ENCODE measurements around the gene BPIFB2.
A peak's percentile ranks its signal among the peaks of the same experiment; 100 is the strongest.

Gene BPIFB2

DNA sequence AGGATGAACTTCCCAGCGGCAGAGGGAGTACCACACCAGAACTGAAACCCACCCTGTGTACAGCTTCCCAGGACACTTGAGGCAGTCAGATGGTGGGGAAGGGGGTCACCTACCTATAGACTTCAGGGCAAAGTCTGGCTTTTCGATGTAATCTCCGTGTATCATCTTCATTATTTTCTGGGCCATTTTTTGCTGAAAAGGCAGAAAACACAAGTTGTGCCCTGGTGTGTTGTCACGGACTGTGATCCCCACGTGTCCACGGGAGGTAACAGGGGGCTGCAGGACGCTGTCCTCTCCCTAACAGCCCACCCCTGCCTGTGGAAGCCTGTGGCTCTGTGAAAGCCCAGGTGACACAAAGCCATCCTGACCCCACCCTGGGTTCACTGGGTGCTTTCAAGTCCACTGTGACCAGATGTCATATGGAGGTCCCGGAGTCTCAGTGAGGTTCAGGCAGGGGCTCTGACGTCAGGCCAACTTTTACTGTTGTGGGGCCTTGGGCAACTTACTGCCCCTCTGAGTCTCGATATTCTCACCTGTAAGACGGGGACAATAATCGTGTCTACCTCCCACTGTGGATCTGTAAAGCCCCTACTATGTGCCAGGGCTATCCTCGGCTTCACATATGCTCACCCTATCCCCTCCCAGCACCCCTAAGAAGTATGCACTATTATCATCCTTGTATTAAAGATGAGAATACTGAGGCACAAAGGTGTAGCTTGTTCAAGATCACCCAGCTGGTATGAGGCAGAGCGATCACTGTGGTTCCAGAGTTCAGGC is 17.8 kb upstream of the BPIFB2 start:
- Mint-ChIP-seq H3K9me3 (peaks cover 4% of the 10 kb centered on the region), H3K4me3 (no peak overlapping the region), H3K27ac (peak overlapping the region; percentile 8), H3K36me3 (peaks cover 2% of the 10 kb centered on the region), H3K27me3 (no peaks in the 10 kb centered on the region), H3K4me1 (peaks cover 46% of the 10 kb centered on the region)

DNA sequence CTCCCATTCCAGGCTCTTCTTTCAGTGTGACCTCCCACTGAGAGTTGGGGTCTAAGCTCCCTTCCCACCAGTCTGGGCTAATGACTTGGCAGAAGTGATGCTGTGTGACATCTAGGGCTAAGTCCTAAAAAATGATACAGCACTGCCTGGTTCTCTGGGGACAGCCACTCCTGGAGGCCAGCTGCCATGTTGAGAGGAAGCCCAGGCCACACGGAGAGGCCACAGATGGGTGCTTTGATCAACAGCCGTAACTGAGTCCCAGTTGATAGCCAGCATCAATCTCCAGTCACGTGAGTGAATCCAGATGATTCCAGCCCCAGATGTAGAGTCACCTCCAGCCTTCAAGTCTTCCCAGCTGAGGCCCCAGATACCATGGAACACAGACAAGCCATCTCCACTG is 17.1 kb upstream of the BPIFB2 start:
- Mint-ChIP-seq H3K27me3 (no peaks in the 10 kb centered on the region), H3K4me3 (no peak overlapping the region), H3K9me3 (peaks cover 11% of the 10 kb centered on the region), H3K4me1 (peaks cover 50% of the 10 kb centered on the region), H3K27ac (no peak overlapping the region), H3K36me3 (peaks cover 7% of the 10 kb centered on the region)

DNA sequence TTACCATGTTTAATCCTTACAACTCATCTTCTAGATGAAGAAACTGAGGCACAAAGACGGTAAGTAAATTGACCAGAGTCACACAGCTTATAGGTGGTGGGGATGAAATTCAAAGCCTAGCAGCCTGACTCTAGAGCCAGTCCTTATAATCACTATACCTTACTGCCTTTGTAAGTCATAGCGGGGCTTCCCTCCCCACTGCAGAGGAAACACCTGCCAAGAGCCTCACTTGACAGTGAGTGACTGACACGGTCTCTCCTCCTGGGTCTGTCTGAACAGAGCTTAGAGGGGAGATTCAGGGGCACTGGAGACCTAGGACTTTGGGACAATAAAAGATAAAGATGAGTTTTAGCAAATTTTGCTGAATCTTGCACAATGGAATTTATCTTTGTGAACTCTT is 16.1 kb upstream of the BPIFB2 start:
- H3K27ac Mint-ChIP-seq = peak overlapping the region; percentile 17
- peaks cover 7% of the 10 kb centered on the region for H3K36me3 Mint-ChIP-seq
- H3K4me1 Mint-ChIP-seq = peaks cover 45% of the 10 kb centered on the region
- no peaks in the 10 kb centered on the region for H3K27me3 Mint-ChIP-seq
- peaks cover 11% of the 10 kb centered on the region for H3K9me3 Mint-ChIP-seq
- no peak overlapping the region for H3K4me3 Mint-ChIP-seq

DNA sequence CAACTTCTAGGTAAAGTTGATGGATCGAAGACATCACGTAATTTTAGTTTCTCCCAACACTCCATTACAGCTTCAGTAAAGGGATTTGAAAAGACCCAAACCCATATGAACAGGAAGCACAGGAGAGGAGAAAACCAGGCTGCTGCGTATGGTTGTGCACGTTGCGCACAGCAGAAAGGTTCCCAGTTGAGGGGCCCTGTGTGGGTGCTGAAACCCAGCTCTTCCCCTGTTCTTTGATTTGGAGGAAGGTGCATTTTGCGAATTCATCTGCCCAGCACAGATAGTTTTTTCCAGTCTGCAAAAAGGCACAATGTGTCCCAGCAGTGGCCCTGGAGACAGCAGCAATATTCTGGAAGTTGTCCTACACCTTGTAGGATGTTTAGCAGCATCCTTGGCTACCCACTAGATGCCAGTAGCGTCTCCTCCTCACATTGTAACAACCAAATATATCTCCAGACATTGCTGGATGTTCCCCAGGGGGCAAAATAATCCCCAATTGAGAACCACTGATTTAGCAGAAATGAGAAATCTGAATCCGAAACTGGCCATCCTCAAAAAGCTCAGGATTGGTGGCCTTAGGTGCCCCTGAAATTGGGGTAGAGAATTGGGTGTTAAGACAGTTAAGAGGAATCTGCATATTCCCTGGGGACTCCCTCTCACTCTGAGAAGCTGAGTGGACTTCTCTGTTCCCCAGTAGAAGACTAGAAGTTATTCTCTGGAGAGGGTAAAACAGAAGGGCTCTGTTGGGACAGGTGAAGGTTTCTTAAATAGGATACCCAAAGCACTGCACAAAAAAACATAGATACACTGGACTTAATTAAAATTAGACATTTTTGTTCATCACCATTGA is 15.5 kb upstream of the BPIFB2 start:
- peak overlapping the region; percentile 17 for H3K27ac Mint-ChIP-seq
- H3K4me3 Mint-ChIP-seq = no peak overlapping the region
- peaks cover 48% of the 10 kb centered on the region for H3K4me1 Mint-ChIP-seq
- peaks cover 7% of the 10 kb centered on the region for H3K36me3 Mint-ChIP-seq
- peaks cover 11% of the 10 kb centered on the region for H3K9me3 Mint-ChIP-seq
- no peaks in the 10 kb centered on the region for H3K27me3 Mint-ChIP-seq

DNA sequence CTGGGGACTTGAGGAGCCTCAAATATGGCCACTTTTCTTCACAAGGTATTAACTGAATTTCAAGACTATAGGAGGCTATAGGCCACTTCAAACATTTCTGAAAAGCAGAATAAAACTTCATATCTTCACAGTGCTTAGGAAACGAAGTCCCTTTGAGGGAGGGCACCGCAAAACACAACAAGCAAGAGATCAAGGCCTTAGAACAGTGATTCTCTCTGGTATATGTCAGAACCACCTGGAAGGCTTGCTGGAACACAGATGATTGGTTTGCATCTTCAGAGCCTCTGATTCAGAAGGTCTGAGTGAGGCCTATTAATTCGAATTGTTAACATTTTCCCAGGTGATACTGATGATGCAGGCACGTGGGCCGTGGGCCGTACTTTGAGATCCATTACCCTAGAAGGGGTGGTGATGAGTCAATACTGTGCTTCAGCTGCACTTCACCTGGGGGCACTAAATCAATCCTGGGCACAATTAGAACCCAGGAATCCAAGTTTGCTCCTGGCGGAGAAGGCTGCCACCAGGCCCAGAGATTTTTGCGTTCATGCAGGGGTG is 13.9 kb upstream of the BPIFB2 start:
- H3K36me3 Mint-ChIP-seq = peaks cover 7% of the 10 kb centered on the region
- peaks cover 11% of the 10 kb centered on the region for H3K9me3 Mint-ChIP-seq
- H3K27me3 Mint-ChIP-seq = no peaks in the 10 kb centered on the region
- peak overlapping the region; percentile 70 for H3K27ac Mint-ChIP-seq
- H3K4me3 Mint-ChIP-seq = no peak overlapping the region
- peaks cover 55% of the 10 kb centered on the region for H3K4me1 Mint-ChIP-seq

DNA sequence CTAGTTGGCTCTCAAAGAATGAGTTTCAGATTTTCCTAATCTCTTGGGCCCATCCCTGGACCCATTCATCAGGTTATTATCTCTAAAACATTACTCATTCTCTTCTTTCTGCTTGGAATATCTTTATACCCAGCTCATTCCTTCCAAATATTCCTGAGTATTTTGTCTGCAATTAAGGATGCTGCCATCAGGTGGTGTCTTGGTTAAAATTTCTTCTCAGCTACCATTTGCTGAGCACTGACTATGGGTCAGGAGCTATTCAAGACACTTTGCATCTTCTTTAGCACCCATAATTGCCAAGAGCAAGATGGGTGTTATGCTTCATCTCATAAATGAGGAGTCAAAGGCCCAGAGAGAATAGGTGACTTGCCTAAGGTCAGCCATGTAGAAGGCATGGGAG is 11.7 kb upstream of the BPIFB2 start:
- Mint-ChIP-seq H3K4me3 (no peak overlapping the region), H3K9me3 (peaks cover 11% of the 10 kb centered on the region), H3K27ac (no peak overlapping the region), H3K4me1 (peaks cover 56% of the 10 kb centered on the region), H3K36me3 (peaks cover 7% of the 10 kb centered on the region), H3K27me3 (no peaks in the 10 kb centered on the region)

DNA sequence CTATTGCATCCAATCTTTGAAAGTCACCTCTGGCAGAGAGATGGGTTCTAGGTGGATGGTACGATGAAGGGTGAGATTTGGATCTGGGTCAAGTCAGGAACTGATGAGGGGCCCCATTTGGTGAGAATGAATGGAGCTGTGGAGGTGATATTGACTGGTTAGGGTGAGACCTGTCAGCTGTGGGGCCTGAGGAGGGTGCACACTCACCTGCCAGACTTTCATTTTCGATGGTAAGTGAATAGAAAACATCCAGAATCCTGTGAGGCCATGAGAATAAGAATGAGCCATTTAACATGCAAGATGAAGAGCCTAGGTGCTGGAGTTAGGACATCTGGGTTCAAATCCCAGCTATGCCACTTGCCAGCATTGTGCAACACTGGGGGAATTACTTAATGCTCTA is 10.1 kb upstream of the BPIFB2 start:
- H3K27me3 Mint-ChIP-seq = no peaks in the 10 kb centered on the region
- H3K4me3 Mint-ChIP-seq = no peak overlapping the region
- H3K36me3 Mint-ChIP-seq = peaks cover 7% of the 10 kb centered on the region
- peaks cover 11% of the 10 kb centered on the region for H3K9me3 Mint-ChIP-seq
- no peak overlapping the region for H3K27ac Mint-ChIP-seq
- peaks cover 52% of the 10 kb centered on the region for H3K4me1 Mint-ChIP-seq

DNA sequence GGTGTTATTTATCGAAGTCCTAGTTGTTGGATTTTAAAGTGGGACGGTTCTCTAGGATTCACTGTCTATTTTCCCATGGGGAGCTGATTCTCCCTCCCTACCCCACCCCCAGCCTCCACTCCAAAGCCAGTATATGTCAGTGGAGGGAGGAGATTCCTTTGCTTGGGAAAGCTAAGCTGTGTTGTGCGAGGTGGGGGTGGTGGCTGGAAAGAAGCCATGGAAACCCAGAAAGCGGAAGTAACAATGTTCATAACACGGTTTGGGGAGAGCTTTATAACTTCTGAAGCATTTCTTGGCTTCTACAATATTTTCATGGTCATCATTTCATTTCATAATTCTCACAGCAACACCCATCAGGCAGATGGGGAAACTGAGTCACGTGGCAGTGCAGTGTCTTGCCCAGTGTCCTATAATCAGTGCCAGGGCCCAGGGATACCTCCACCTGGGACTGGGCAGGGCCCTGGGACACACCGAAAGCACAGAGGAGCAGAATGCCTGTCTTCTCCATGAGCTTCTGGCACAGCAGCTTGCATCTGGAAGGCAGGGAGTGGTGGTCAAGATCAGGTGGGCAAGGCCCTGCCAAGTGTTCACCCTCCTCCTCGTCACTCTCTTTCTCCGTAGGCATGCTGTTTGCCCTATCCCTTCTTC is 7.8 kb upstream of the BPIFB2 start:
- no peak overlapping the region for H3K27ac Mint-ChIP-seq

DNA sequence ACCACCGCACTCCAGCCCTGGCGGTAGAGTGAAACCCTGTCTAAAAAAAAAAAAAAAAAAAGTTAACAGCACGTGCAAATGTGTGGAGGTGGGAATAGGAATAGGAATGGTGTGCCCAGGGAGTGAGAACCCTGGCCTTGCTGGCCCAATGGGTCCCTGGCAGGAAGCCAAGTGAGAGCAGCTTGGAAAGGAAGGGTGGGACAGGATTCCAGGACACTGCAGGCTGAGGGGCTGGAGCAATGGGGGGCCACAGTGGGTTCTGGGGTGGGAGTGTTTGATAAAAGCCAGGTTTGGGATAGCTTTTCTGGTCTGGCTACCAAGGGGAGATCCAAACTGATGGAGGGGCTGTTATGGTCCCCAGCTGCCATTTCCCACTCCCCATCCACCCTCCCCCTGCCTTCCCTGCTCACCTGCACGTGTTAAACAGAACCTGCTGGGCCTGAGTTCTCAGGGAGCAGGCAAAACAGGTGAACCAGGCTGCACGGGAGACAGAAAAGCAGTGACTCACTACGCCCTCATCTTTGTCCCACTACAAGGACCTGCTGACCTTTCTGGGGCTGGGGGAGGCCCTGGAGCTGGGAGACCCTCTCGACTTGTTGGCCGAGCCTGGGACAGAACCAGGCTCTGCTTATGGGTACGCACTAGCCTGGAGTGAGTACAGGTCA is 6.6 kb upstream of the BPIFB2 start:
- Mint-ChIP-seq H3K4me3 (no peak overlapping the region), H3K36me3 (no peaks in the 10 kb centered on the region), H3K9me3 (peaks cover 6% of the 10 kb centered on the region), H3K27ac (no peak overlapping the region), H3K27me3 (no peaks in the 10 kb centered on the region), H3K4me1 (peaks cover 44% of the 10 kb centered on the region)

More for the DNA sequence above, 7.8 kb upstream of the BPIFB2 start:
- H3K4me3 Mint-ChIP-seq = no peak overlapping the region
- H3K9me3 Mint-ChIP-seq = peaks cover 6% of the 10 kb centered on the region
- H3K36me3 Mint-ChIP-seq = peaks cover 4% of the 10 kb centered on the region
- peaks cover 42% of the 10 kb centered on the region for H3K4me1 Mint-ChIP-seq
- no peaks in the 10 kb centered on the region for H3K27me3 Mint-ChIP-seq

DNA sequence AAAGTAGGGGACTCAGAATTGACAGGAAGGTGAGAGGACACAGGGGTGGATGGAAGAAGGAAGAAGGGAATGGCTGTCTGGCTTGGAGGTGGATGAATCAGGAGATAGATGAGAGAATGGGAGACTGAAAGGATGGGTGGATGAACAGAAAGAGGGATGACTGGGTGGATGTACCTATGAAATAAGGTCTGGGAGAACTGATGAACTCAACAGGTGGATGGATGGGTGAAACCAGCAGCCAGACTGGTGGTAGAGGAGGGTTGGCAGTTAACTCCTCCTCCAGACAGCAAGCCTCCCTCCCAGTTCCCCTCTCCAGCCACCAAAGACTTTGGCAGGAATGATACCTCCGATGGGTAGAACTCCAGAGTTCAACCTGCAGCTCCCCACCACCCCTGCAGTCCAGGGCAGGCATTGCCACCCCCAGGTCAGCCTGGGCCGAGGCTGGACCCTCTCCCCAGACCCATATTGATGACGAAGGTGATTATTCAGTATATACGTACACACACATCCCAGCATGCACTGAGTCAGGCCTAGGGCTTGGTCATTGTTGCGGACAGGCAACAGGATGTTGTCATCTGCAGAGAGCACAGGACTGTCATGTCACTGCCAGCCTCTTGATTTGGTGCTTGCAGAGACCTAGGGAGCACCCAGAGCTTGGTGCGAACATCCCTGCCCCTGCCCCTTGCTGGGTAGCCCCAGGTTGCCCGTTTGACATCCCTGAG is 5.3 kb upstream of the BPIFB2 start:
- H3K4me1 Mint-ChIP-seq = peaks cover 39% of the 10 kb centered on the region
- H3K27ac Mint-ChIP-seq = no peak overlapping the region
- H3K36me3 Mint-ChIP-seq = no peaks in the 10 kb centered on the region

DNA sequence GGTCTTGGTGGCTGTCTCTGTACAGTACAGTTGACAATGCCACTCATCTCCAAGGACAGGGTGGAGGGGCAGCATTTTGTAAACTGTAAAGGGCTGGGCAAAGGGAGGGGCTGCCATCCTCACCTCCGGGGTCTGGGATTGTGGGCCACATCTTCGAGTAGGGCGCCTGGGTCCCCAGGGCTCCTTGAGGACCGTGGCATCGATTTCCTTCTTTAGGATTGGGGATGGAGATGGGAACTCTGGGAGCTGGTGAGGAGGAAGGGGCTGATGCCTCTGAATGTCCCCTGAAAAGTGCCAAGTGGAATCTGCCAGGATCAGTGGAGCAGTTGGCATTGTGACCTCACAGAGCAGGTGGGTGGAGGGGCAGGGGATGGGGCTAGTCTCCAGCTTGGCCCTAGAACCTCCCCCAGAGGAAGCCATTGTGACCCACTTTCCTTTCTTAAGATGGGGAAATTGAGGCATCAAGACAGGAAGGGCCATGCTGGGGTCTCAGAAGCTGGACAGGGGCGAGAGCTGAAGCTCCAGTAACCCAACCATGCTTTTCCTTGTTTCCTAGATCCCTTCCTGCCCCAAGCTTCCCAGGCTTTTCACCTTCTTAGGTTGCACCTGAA is 3.3 kb upstream of the BPIFB2 start, which contains the start of gene SUN5:
Gene SUN5, minus strand, starts transcription at position 293 of the 611 bp plus-strand sequence. Its CDS starts 93 bp downstream, at position 200.
- H3K4me1 Mint-ChIP-seq = peaks cover 34% of the 10 kb centered on the region
- H3K27me3 Mint-ChIP-seq = no peaks in the 10 kb centered on the region
- H3K4me3 Mint-ChIP-seq = no peak within 1 kb of the TSS
- H3K36me3 Mint-ChIP-seq = no peaks in the 10 kb centered on the region
- peak within 1 kb of the TSS; percentile 15 for H3K27ac Mint-ChIP-seq
- H3K9me3 Mint-ChIP-seq = peaks cover 6% of the 10 kb centered on the region

More for the DNA sequence above, 5.3 kb upstream of the BPIFB2 start:
- H3K27me3 Mint-ChIP-seq = no peaks in the 10 kb centered on the region
- H3K9me3 Mint-ChIP-seq = peaks cover 6% of the 10 kb centered on the region
- H3K4me3 Mint-ChIP-seq = no peak overlapping the region

DNA sequence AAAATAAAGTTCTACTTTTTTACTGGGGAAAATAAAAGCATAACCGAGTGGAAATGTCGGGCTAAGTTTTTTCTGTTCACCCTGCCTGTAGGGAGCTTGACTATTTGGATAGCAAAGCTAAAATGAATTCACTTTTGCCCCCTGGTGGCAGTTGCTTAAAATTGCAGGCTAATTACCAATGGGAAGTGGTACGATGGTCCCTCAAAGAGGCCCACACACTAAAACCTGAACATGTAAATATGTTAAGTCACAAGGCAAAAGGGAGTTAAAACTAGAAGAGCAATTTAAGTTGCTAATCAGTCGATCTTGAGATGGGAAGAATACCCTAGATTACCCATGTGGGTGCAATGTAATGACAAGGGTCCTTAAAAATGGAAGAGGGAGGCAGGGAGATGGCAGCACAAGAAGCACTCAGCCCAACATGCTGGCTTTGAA is 2.4 kb upstream of the BPIFB2 start:
- H3K4me3 Mint-ChIP-seq = no peak overlapping the region
- no peaks in the 10 kb centered on the region for H3K36me3 Mint-ChIP-seq
- H3K9me3 Mint-ChIP-seq = peaks cover 6% of the 10 kb centered on the region
- H3K27me3 Mint-ChIP-seq = no peaks in the 10 kb centered on the region
- H3K27ac Mint-ChIP-seq = peak overlapping the region; percentile 36
- H3K4me1 Mint-ChIP-seq = peaks cover 34% of the 10 kb centered on the region

DNA sequence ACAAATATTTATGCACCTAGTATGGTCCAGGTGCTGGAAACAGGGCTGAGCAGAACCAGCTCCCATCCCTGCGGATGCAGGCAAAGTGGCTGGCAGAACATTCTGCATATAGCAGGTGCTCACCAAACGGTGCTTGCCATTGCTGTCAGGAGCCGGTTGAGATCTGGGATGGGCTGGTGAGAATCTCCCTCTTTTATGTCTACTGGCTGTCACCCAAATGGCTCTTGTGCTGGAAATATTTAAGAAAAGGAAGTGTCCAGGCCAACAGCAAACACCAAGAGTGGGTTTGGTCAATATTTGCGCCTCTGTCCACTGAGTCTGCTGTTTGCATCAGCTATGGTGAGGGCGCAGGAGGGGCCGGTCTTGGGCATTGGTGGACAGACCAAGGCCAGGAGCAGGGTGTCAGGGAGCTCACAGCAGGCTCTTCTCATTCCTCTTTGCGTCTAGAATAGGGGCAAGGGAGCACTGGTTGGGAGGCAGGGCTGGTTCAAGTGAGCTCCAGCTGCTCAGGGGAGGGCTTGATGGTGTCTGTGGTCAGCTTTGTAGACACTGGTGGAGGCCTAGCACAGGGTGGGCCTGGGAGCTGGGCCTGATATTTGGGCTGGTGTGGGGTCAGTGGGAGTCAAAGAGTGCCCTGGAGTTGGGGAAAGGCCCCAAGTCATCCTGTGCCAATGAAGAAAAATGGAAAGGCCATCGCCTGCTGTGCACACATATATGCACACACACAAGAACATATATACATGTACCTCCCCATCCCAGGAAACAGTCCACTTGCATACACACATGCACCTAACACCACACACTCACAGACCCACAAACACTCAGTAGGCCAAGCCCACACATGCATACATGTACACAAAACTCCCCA is 1.4 kb upstream of the BPIFB2 start:
- Mint-ChIP-seq H3K27ac (no peak overlapping the region), H3K4me3 (no peak overlapping the region), H3K4me1 (peaks cover 28% of the 10 kb centered on the region), H3K27me3 (no peaks in the 10 kb centered on the region), H3K9me3 (peaks cover 6% of the 10 kb centered on the region), H3K36me3 (no peaks in the 10 kb centered on the region)
